ENCODE measurements around the gene MARK4.

GRCh38 chr19:45342911-45343310 is 91.8 kb downstream of the MARK4 start:
- TF ChIP-seq RFX5 (IDR thresholded peaks at IDR 0.05) (no peak), HOXA7 (CRISPR knock-in tag; IDR thresholded peaks at IDR 0.05) (no peak), CHD2 (IDR thresholded peaks at IDR 0.05; ENCODE audit: low read length, partially characterized antibody) (no peak), MAFK (IDR thresholded peaks at IDR 0.05; ENCODE audit: partially characterized antibody) (no peak), POLR2A (IDR thresholded peaks at IDR 0.05; ENCODE audit: low read length) (no peak), E2F6 (IDR thresholded peaks at IDR 0.05; ENCODE audit: borderline replicate concordance, low read depth) (no peak)
- TF ChIP-seq, protein P1, sequence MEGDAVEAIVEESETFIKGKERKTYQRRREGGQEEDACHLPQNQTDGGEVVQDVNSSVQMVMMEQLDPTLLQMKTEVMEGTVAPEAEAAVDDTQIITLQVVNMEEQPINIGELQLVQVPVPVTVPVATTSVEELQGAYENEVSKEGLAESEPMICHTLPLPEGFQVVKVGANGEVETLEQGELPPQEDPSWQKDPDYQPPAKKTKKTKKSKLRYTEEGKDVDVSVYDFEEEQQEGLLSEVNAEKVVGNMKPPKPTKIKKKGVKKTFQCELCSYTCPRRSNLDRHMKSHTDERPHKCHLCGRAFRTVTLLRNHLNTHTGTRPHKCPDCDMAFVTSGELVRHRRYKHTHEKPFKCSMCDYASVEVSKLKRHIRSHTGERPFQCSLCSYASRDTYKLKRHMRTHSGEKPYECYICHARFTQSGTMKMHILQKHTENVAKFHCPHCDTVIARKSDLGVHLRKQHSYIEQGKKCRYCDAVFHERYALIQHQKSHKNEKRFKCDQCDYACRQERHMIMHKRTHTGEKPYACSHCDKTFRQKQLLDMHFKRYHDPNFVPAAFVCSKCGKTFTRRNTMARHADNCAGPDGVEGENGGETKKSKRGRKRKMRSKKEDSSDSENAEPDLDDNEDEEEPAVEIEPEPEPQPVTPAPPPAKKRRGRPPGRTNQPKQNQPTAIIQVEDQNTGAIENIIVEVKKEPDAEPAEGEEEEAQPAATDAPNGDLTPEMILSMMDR (IDR thresholded peaks at IDR 0.05), result no peak
